Measurements from ENCODE around the gene DCDC2.
"Not testable (repeated sequence)": the region's sequence is repeated elsewhere in the genome, so short reads cannot be mapped to it uniquely, and the experiment has no call there.

The DCDC2 gene

GRCh38 chr6:24381476-24382219 lies 23.8 kb upstream of the DCDC2 start:
- no peak for DNase-seq (ENCODE audit: low spot score)

GRCh38 chr6:24378473-24379097 lies 20.7 kb upstream of the DCDC2 start:
- DNase-seq (ENCODE audit: low spot score) = no peak

- no peak for DNase-seq (ENCODE audit: low spot score)
These were observed 19.0 kb upstream of the DCDC2 start for GRCh38 chr6:24376871-24377270.

- no peak for DNase-seq (ENCODE audit: low spot score)
These were observed 16.8 kb upstream of the DCDC2 start for GRCh38 chr6:24374612-24375011.

- DNase-seq (ENCODE audit: low spot score) = not testable (repeated sequence)
These were observed 7.3 kb upstream of the DCDC2 start for GRCh38 chr6:24365103-24365633.

- DNase-seq (ENCODE audit: low spot score) = not testable (repeated sequence)
These were observed 4.5 kb upstream of the DCDC2 start for GRCh38 chr6:24362363-24362762.

GRCh38 chr6:24359640-24360454 lies 2.0 kb upstream of the DCDC2 start:
- peak; percentile 86 for DNase-seq (ENCODE audit: low spot score)

GRCh38 chr6:24358219-24358821 lies 461 bp upstream of the DCDC2 start:
- DNase-seq (ENCODE audit: low spot score) = no peak

GRCh38 chr6:24356310-24356973 lies 1.4 kb downstream of the DCDC2 start:
- no peak for DNase-seq (ENCODE audit: low spot score)

- DNase-seq (ENCODE audit: low spot score) = no peak
These were observed 2.5 kb downstream of the DCDC2 start for GRCh38 chr6:24355393-24355792.

- DNase-seq (ENCODE audit: low spot score) = no peak
These were observed 4.0 kb downstream of the DCDC2 start for GRCh38 chr6:24353861-24354260.

- no peak for DNase-seq (ENCODE audit: low spot score)
These were observed 5.4 kb downstream of the DCDC2 start for GRCh38 chr6:24352434-24352833.

GRCh38 chr6:24344976-24345375 lies 12.9 kb downstream of the DCDC2 start:
- no peak for DNase-seq (ENCODE audit: low spot score)

GRCh38 chr6:24340998-24341938 lies 16.6 kb downstream of the DCDC2 start:
- no peak for DNase-seq (ENCODE audit: low spot score)

GRCh38 chr6:24339932-24340331 lies 17.9 kb downstream of the DCDC2 start:
- DNase-seq (ENCODE audit: low spot score) = no peak

GRCh38 chr6:24334285-24334684 lies 23.6 kb downstream of the DCDC2 start:
- no peak for DNase-seq (ENCODE audit: low spot score)

GRCh38 chr6:24332317-24332716 lies 25.5 kb downstream of the DCDC2 start:
- no peak for DNase-seq (ENCODE audit: low spot score)

GRCh38 chr6:24330137-24330732 lies 27.6 kb downstream of the DCDC2 start:
- DNase-seq (ENCODE audit: low spot score) = no peak

GRCh38 chr6:24329451-24329850 lies 28.4 kb downstream of the DCDC2 start:
- DNase-seq (ENCODE audit: low spot score) = no peak

- DNase-seq (ENCODE audit: low spot score) = no peak
These were observed 28.8 kb downstream of the DCDC2 start for GRCh38 chr6:24329022-24329421.

Measured in germinal center (tissue), 1 donor.